PC-3 (cell line): Measurements from ENCODE around the gene SPR.

ENCODE experiments used
- EZH2 ChIP-seq: fragments of 300-600 bp; sonication (generic); IDR thresholded peaks from one replicate; pipeline ENCODE4 v1.6.1; 2017; ENCODE audit warnings: antibody characterized with exemption, mild to moderate bottlenecking, low read length; ENCODE audit not compliant: unreplicated experiment
- EZH2phosphoT487 ChIP-seq: fragments of 300-600 bp; sonication (generic); IDR thresholded peaks from 2 replicates; pipeline ENCODE4 v1.6.1; 2018; ENCODE audit warnings: mild to moderate bottlenecking, antibody characterized with exemption, low read length, borderline replicate concordance
- TF ChIP-seq, protein P1 (sequence below): fragments of 300-600 bp; sonication (generic); conservative IDR thresholded peaks from 2 replicates; pipeline ENCODE4 v1.5.1; 2017; ENCODE audit warnings: antibody characterized with exemption, low read depth, mild to moderate bottlenecking, low read length

- TF ChIP-seq EZH2phosphoT487 (no peak), EZH2 (no peak)
- TF ChIP-seq, protein P1, sequence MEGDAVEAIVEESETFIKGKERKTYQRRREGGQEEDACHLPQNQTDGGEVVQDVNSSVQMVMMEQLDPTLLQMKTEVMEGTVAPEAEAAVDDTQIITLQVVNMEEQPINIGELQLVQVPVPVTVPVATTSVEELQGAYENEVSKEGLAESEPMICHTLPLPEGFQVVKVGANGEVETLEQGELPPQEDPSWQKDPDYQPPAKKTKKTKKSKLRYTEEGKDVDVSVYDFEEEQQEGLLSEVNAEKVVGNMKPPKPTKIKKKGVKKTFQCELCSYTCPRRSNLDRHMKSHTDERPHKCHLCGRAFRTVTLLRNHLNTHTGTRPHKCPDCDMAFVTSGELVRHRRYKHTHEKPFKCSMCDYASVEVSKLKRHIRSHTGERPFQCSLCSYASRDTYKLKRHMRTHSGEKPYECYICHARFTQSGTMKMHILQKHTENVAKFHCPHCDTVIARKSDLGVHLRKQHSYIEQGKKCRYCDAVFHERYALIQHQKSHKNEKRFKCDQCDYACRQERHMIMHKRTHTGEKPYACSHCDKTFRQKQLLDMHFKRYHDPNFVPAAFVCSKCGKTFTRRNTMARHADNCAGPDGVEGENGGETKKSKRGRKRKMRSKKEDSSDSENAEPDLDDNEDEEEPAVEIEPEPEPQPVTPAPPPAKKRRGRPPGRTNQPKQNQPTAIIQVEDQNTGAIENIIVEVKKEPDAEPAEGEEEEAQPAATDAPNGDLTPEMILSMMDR = no peak
These were observed 11.3 kb downstream of the SPR start for GRCh38 chr2:72898585-72898906.
